MG63 (cell line): ENCODE data around the gene RASA2. TPM values are rescaled to one million over a fixed set of nuclear protein-coding genes. Genes with fewer than 3 reads are reported as not detected.
A peak's percentile ranks its signal among the peaks of the same experiment; 100 is the strongest.
"Not testable (repeated sequence)": the region's sequence is repeated elsewhere in the genome, so short reads cannot be mapped to it uniquely, and the experiment has no call there.

Source experiments
- DNase-seq: peaks from one replicate; pipeline ENCODE4 v3.0.0-alpha.2; 2020
- H3K27me3 ChIP-seq: fragments of 250-450 bp; sonication (Bioruptor Pico); 2 replicates; pipeline ENCODE4 v1.5.1; 2020; ENCODE audit warnings: mild to moderate bottlenecking, moderate library complexity
- H3K36me3 ChIP-seq: fragments of 250-450 bp; sonication (Bioruptor Pico); 2 replicates; pipeline ENCODE4 v1.5.1; 2020; ENCODE audit warnings: mild to moderate bottlenecking, moderate library complexity
- H3K4me3 ChIP-seq: fragments of 250-450 bp; sonication (Bioruptor Pico); 2 replicates; pipeline ENCODE4 v1.5.1; 2020; ENCODE audit warnings: mild to moderate bottlenecking, moderate library complexity
- H3K9me3 ChIP-seq: fragments of 250-450 bp; sonication (Bioruptor Pico); 2 replicates; pipeline ENCODE4 v1.5.1; 2020; ENCODE audit warnings: mild to moderate bottlenecking, moderate library complexity
- total RNA-seq: library from RNA; depleted of rRNA; stranded (reverse); fragments of >200 nt; shearing (Covaris generic); gene quantifications from 2 replicates; pipeline ENCODE4 v1.2.3, GENCODE V29; 2014; ENCODE audit warnings: low replicate concordance

The RASA2 gene
- total RNA-seq, 1 experiment from 2014 or later = 10.0 TPM

DNA sequence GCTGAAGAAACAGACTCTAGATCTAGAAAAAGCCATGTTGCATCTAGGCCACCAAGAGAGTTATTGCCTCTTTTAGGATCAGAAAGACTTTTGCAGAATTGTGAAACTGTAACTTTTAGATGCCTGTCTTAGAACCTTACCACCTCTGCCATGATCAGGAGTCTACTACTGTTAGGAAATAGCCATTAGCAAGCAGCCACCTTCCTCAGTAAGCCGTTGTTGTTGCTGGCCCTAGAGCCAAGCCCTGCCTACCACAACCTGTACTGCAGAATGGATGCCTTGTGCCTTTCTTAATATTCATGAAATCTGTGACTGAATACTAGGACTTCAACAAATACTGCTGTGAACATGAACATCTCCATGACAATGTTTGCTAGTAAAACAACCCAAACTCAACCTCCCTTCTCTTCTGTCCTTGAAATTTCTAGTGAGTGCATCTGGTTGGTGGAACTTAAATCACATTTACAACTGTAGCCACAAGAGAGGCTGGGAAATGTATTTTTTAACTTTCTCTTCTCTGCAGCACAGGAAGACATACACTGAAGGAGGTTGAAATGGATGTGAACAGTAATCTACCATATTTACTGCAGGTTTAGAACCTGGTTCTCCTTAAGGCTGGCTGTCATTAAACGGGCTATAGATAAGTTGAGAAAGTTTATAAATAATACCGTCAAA, 20.7 kb downstream of the RASA2 start:
- Histone ChIP-seq H3K4me3 (no peak overlapping the region), H3K9me3 (no peaks in the 10 kb centered on the region), H3K36me3 (peaks cover 11% of the 10 kb centered on the region), H3K27me3 (no peaks in the 10 kb centered on the region)
- DNase-seq = no peak

GRCh38 chr3:141508067-141508436, 21.2 kb downstream of the RASA2 start:
- H3K9me3 ChIP-seq = no peaks in the 10 kb centered on the region

GRCh38 chr3:141511361-141511760, 24.5 kb downstream of the RASA2 start:
- no peak for DNase-seq
- Histone ChIP-seq H3K36me3 (peaks cover 14% of the 10 kb centered on the region), H3K9me3 (no peaks in the 10 kb centered on the region), H3K4me3 (no peak overlapping the region), H3K27me3 (no peaks in the 10 kb centered on the region)

More at GRCh38 chr3:141508067-141508436, 21.2 kb downstream of the RASA2 start:
- DNase-seq = no peak
- peaks cover 6% of the 10 kb centered on the region for H3K36me3 ChIP-seq
- no peak overlapping the region for H3K4me3 ChIP-seq
- H3K27me3 ChIP-seq = no peaks in the 10 kb centered on the region

DNA sequence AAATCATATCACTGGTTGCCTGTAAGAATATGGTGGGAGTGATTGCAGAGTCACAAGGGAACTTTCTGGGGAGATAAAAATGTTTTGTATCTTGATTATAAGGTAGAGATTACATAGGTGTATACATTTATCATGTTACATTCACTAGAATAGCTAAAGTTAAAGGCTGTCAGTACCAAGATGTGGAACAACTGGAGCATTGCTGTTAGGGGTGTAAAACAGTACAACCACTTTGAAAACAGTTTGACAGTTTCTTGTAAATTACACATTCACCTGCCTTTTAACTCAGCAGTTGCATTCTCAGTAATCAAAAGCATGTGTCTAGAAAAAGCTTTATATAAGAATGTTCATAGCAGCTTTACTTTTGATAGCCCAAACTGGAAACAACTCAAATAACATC, 27.6 kb downstream of the RASA2 start:
- H3K9me3 ChIP-seq = no peaks in the 10 kb centered on the region
- no peak overlapping the region for H3K4me3 ChIP-seq
- no peak for DNase-seq
- H3K27me3 ChIP-seq = no peaks in the 10 kb centered on the region
- peaks cover 29% of the 10 kb centered on the region for H3K36me3 ChIP-seq

DNA sequence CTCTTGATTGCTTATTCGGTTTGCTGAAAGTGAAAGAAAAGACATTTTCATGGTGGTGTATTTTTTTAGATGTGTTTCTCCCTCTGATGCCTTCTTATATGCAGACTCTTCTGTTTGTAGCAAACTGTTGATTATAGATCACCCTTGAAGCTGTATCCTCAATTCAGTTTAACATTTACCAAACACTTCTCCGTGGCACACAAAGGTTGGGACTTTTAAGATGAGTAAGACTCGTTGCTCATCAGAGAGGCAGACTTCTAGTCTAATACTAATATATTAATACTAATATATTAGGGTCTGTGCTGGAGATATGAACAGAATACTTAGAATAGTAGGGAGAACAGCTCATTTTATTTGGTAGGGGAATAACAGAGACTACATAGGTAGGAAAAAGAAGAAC, 32.8 kb downstream of the RASA2 start:
- Histone ChIP-seq H3K4me3 (no peak overlapping the region), H3K9me3 (no peaks in the 10 kb centered on the region), H3K27me3 (no peaks in the 10 kb centered on the region), H3K36me3 (peaks cover 29% of the 10 kb centered on the region)
- no peak for DNase-seq

- Histone ChIP-seq H3K9me3 (no peaks in the 10 kb centered on the region), H3K27me3 (no peaks in the 10 kb centered on the region), H3K36me3 (peaks cover 22% of the 10 kb centered on the region), H3K4me3 (no peak overlapping the region)
- no peak for DNase-seq
These were observed 35.0 kb downstream of the RASA2 start for GRCh38 chr3:141521781-141522180.

GRCh38 chr3:141523615-141524375, 37.0 kb downstream of the RASA2 start:
- Histone ChIP-seq H3K36me3 (peaks cover 14% of the 10 kb centered on the region), H3K9me3 (no peaks in the 10 kb centered on the region), H3K27me3 (no peaks in the 10 kb centered on the region), H3K4me3 (no peak overlapping the region)
- no peak for DNase-seq

- Histone ChIP-seq H3K4me3 (no peak overlapping the region), H3K9me3 (no peaks in the 10 kb centered on the region), H3K27me3 (no peaks in the 10 kb centered on the region), H3K36me3 (peaks cover 5% of the 10 kb centered on the region)
- DNase-seq = no peak
These were observed 38.2 kb downstream of the RASA2 start for GRCh38 chr3:141524988-141525387.

GRCh38 chr3:141525814-141526213, 39.0 kb downstream of the RASA2 start:
- Histone ChIP-seq H3K36me3 (no peaks in the 10 kb centered on the region; the same call in none of the 2 replicates), H3K9me3 (no peaks in the 10 kb centered on the region)

GRCh38 chr3:141526709-141527108, 39.9 kb downstream of the RASA2 start:
- Histone ChIP-seq H3K36me3 (no peaks in the 10 kb centered on the region; the same call in none of the 2 replicates), H3K27me3 (no peaks in the 10 kb centered on the region), H3K9me3 (no peaks in the 10 kb centered on the region), H3K4me3 (no peak overlapping the region)
- no peak for DNase-seq

More at GRCh38 chr3:141525814-141526213, 39.0 kb downstream of the RASA2 start:
- Histone ChIP-seq H3K27me3 (no peaks in the 10 kb centered on the region), H3K4me3 (no peak overlapping the region)
- DNase-seq = no peak

DNA sequence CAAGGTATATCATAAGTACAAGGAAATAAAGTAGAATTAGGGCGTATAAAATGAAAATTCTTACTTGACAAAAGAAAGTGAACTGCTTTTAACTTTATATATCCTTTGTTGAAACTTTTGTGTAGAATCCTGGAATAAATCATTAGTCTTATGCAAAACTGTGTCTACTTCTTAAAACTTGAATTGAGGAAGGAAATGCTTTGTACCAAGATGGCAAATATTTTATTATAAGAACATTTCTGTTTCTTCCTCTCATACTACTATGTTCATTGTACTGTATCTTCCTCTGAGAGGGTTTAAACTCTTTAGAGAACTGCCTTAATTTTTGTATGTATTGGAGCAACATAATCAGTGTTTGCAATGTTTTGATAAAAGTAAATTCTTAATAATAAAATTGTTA, 42.0 kb downstream of the RASA2 start:
- DNase-seq = no peak
- peaks cover under 1% of the 10 kb centered on the region for H3K36me3 ChIP-seq
- no peak overlapping the region for H3K4me3 ChIP-seq

DNA sequence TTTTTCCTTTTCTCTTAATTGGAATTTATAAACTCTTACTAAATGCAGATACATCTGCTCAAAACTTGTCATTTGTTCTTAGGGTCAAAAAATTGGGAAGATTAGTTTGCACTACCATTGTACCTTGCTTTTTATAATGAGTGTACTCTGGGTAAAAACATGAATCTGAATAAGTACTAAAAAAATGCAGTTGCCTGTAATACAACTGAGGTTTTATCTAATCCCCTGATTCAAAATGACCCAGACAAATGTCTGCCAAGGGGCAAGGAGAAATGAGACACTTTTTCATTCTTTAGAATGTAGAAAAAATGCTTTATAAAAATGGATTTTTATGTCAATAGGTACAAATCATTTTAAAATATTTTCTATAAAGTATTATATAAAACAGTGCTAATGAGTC, 42.4 kb downstream of the RASA2 start:
- no peak for DNase-seq
- no peaks in the 10 kb centered on the region for H3K9me3 ChIP-seq
- H3K36me3 ChIP-seq = peaks cover 5% of the 10 kb centered on the region; the same call in 1 of the 2 replicates
- H3K4me3 ChIP-seq = no peak overlapping the region
- H3K27me3 ChIP-seq = no peaks in the 10 kb centered on the region

More for the DNA sequence above, 42.0 kb downstream of the RASA2 start:
- H3K9me3 ChIP-seq = no peaks in the 10 kb centered on the region
- no peaks in the 10 kb centered on the region for H3K27me3 ChIP-seq

- no peaks in the 10 kb centered on the region for H3K27me3 ChIP-seq
- DNase-seq = peak; percentile 13
- no peak overlapping the region; the same call in 1 of the 2 replicates for H3K4me3 ChIP-seq
- peaks cover 9% of the 10 kb centered on the region for H3K36me3 ChIP-seq
- H3K9me3 ChIP-seq = no peaks in the 10 kb centered on the region
These were observed 43.0 kb downstream of the RASA2 start for GRCh38 chr3:141529717-141530414.

GRCh38 chr3:141530415-141530768, 43.6 kb downstream of the RASA2 start:
- no peak for DNase-seq
- Histone ChIP-seq H3K4me3 (no peak overlapping the region; the same call in 1 of the 2 replicates), H3K9me3 (peaks cover 4% of the 10 kb centered on the region), H3K36me3 (peaks cover 14% of the 10 kb centered on the region), H3K27me3 (no peaks in the 10 kb centered on the region)

GRCh38 chr3:141532609-141533008, 45.8 kb downstream of the RASA2 start:
- H3K36me3 ChIP-seq = peaks cover 20% of the 10 kb centered on the region
- no peak for DNase-seq

DNA sequence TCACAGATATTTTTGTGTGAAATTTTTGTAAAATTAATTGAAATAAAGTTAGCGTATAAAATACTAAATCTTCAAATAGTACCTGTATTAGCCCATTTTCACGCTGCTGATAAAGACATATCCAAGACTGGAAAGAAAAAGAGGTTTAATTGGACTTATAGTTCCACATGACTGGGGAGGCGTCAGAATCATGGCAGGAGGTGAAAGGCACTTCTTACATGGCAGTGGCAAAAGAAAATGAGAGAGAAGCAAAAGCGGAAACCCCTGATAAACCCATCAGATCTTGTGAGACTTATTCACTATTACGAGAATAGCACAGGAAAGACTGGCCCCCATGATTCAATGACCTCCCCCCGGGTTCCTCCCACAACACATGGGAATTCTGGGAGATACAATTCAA, 49.2 kb downstream of the RASA2 start:
- H3K36me3 ChIP-seq = peaks cover 29% of the 10 kb centered on the region
- not testable (repeated sequence) for DNase-seq, H3K9me3 ChIP-seq, H3K27me3 ChIP-seq, H3K4me3 ChIP-seq

More at GRCh38 chr3:141532609-141533008, 45.8 kb downstream of the RASA2 start:
- H3K4me3 ChIP-seq = no peak overlapping the region
- H3K9me3 ChIP-seq = peaks cover 5% of the 10 kb centered on the region
- no peaks in the 10 kb centered on the region for H3K27me3 ChIP-seq

DNA sequence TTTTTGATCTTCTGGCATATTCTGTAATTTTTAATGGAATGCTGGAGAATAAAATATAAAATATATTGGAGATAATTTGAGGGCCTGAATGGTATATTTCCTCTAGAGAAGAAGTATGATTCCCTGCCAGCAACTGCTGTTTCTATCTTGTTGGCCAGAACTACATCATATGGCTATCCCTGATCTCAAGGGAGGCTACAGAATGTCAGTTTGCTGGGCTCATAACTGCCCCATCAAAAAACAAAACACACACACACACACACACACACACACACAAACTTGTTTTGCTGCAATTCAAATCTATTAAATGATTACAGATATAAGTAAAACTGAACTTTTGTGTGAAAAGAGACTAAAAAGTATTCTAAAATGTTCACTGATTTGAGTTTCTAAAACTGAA, 51.0 kb downstream of the RASA2 start:
- Histone ChIP-seq H3K9me3 (peaks cover 12% of the 10 kb centered on the region), H3K4me3 (no peak overlapping the region), H3K27me3 (no peaks in the 10 kb centered on the region), H3K36me3 (peaks cover 42% of the 10 kb centered on the region)
- DNase-seq = no peak
